H9 (cell line): ENCODE measurements around the gene MT2A. TPM values are rescaled to one million over a fixed set of nuclear protein-coding genes. Genes with fewer than 3 reads are reported as not detected.

Source experiments
- DNase-seq: peaks from one replicate; pipeline ENCODE4 v3.0.0-alpha.2; 2017
- H2AFZ ChIP-seq: one replicate; pipeline ENCODE4 v1.6.1; 2013; ENCODE audit warnings: mild to moderate bottlenecking, low read length, control low read depth, moderate library complexity
- H2AK5ac ChIP-seq: 2 replicates; pipeline ENCODE4 v1.6.1; 2013; ENCODE audit warnings: low read length, control low read depth, mixed read lengths; ENCODE audit not compliant: insufficient read length
- H2BK120ac ChIP-seq: one replicate; pipeline ENCODE4 v1.6.1; 2013; ENCODE audit warnings: low read depth, mild to moderate bottlenecking, low read length, control low read depth, inconsistent platforms; ENCODE audit not compliant: poor library complexity, severe bottlenecking
- H2BK12ac ChIP-seq: 2 replicates; pipeline ENCODE4 v1.6.1; 2013; ENCODE audit warnings: low read length, control low read depth, mixed read lengths, low read depth; ENCODE audit not compliant: insufficient read length
- H2BK15ac ChIP-seq: 2 replicates; pipeline ENCODE4 v1.6.1; 2013; ENCODE audit warnings: low read depth, low read length, control low read depth
- H2BK20ac ChIP-seq: one replicate; pipeline ENCODE4 v1.6.1; 2013; ENCODE audit warnings: low read depth, mild to moderate bottlenecking, low read length, control low read depth, inconsistent platforms; ENCODE audit not compliant: poor library complexity, severe bottlenecking
- H2BK5ac ChIP-seq: 2 replicates; pipeline ENCODE4 v1.6.1; 2013; ENCODE audit warnings: low read length, control low read depth, mixed read lengths; ENCODE audit not compliant: insufficient read length
- H3K14ac ChIP-seq: 2 replicates; pipeline ENCODE4 v1.6.1; 2013; ENCODE audit warnings: low read length, control low read depth; ENCODE audit not compliant: insufficient read depth
- H3K18ac ChIP-seq: 2 replicates; pipeline ENCODE4 v1.6.1; 2013; ENCODE audit warnings: low read depth, mild to moderate bottlenecking, mixed read lengths, low read length, control low read depth; ENCODE audit not compliant: insufficient read length
- H3K23ac ChIP-seq: 2 replicates; pipeline ENCODE4 v1.6.1; 2013; ENCODE audit warnings: low read length, control low read depth, mixed read lengths, low read depth; ENCODE audit not compliant: insufficient read length
- H3K23me2 ChIP-seq: 2 replicates; pipeline ENCODE4 v1.6.1; 2013; ENCODE audit warnings: low read depth, mild to moderate bottlenecking, mixed read lengths, low read length, control low read depth; ENCODE audit not compliant: insufficient read length, poor library complexity, severe bottlenecking
- H3K27ac ChIP-seq: 2 replicates; pipeline ENCODE4 v1.5.1; 2013; ENCODE audit warnings: low read length, control low read depth, mixed read lengths, low read depth; ENCODE audit not compliant: insufficient read length
- H3K27me3 ChIP-seq: 2 replicates; pipeline ENCODE4 v1.6.1; 2013; ENCODE audit warnings: low read length, control low read depth, inconsistent platforms; ENCODE audit not compliant: insufficient read depth
- H3K4ac ChIP-seq: 2 replicates; pipeline ENCODE4 v1.6.1; 2013; ENCODE audit warnings: low read depth, mild to moderate bottlenecking, control low read depth, inconsistent platforms, low read length, moderate library complexity
- H3K4me1 ChIP-seq: 2 replicates; pipeline ENCODE4 v1.6.1; 2013; ENCODE audit warnings: low read length, control low read depth, inconsistent platforms; ENCODE audit not compliant: insufficient read depth
- H3K4me2 ChIP-seq: 2 replicates; pipeline ENCODE4 v1.6.1; 2013; ENCODE audit warnings: low read length, control low read depth, mixed read lengths; ENCODE audit not compliant: insufficient read length, insufficient read depth
- H3K56ac ChIP-seq: 2 replicates; pipeline ENCODE4 v1.6.1; 2013; ENCODE audit warnings: low read depth, mild to moderate bottlenecking, mixed read lengths, low read length, control low read depth; ENCODE audit not compliant: insufficient read length
- H3K79me1 ChIP-seq: 2 replicates; pipeline ENCODE4 v1.6.1; 2013; ENCODE audit warnings: low read depth, mild to moderate bottlenecking, moderate library complexity, low read length, control low read depth, inconsistent platforms; ENCODE audit not compliant: insufficient read depth, poor library complexity, severe bottlenecking
- H3K79me2 ChIP-seq: 2 replicates; pipeline ENCODE4 v1.6.1; 2013; ENCODE audit warnings: low read length, control low read depth, inconsistent platforms; ENCODE audit not compliant: insufficient read depth
- H3K9ac ChIP-seq: 2 replicates; pipeline ENCODE4 v1.6.1; 2013; ENCODE audit warnings: low read length, control low read depth, mixed read lengths; ENCODE audit not compliant: insufficient read length; ENCODE audit errors: extremely low read depth
- H3K9me3 ChIP-seq: one replicate; pipeline ENCODE4 v1.6.1; 2013; ENCODE audit warnings: low read depth, low read length, inconsistent platforms; ENCODE audit not compliant: control insufficient read depth
- H3T11ph ChIP-seq: one replicate; pipeline ENCODE4 v1.6.1; 2013; ENCODE audit warnings: mild to moderate bottlenecking, low read length, control low read depth, inconsistent platforms
- H4K20me1 ChIP-seq: one replicate; pipeline ENCODE4 v1.6.1; 2013; ENCODE audit not compliant: control insufficient read depth, insufficient read length, insufficient read depth
- H4K5ac ChIP-seq: 2 replicates; pipeline ENCODE4 v1.6.1; 2013; ENCODE audit warnings: low read depth, mild to moderate bottlenecking, mixed read lengths, low read length, control low read depth; ENCODE audit not compliant: insufficient read length
- H4K8ac ChIP-seq: replicated peaks from 2 replicates; pipeline ENCODE4 v1.6.1; 2013; ENCODE audit warnings: low read length, control low read depth, mixed read lengths, low read depth; ENCODE audit not compliant: insufficient read length
- H4K91ac ChIP-seq: 2 replicates; pipeline ENCODE4 v1.6.1; 2013; ENCODE audit warnings: low read depth, mild to moderate bottlenecking, moderate library complexity, mixed read lengths, low read length, control low read depth; ENCODE audit not compliant: insufficient read length
- H3K27ac Mint-ChIP-seq, 3 experiments: 2 replicates in 2 of 3; 3 replicates in 1 of 3; pipeline ENCODE4 v1.8.0; 2020 to 2021; ENCODE audit warnings: mixed read lengths in 3 of 3, mild to moderate bottlenecking in 1 of 3, moderate library complexity in 1 of 3
- H3K27me3 Mint-ChIP-seq: 2 replicates; pipeline ENCODE4 v1.8.0; 2021; ENCODE audit warnings: low read depth, mild to moderate bottlenecking, moderate library complexity, mixed read lengths
- H3K36me3 Mint-ChIP-seq, 3 experiments: 2 replicates in 2 of 3; 3 replicates in 1 of 3; pipeline ENCODE4 v1.8.0; 2020 to 2021; ENCODE audit warnings: low read depth in 3 of 3, mixed read lengths in 3 of 3; ENCODE audit not compliant: insufficient read depth in 1 of 3
- H3K4me1 Mint-ChIP-seq, 2 experiments: 2 replicates each; pipeline ENCODE4 v1.8.0; 2020; ENCODE audit warnings: mixed read lengths in 2 of 2
- H3K4me3 Mint-ChIP-seq, 2 experiments: 2 replicates in 1 of 2; 3 replicates in 1 of 2; pipeline ENCODE4 v1.8.0; 2020 to 2021; ENCODE audit warnings: mild to moderate bottlenecking in 2 of 2, mixed read lengths in 2 of 2, moderate library complexity in 1 of 2
- H3K9me3 Mint-ChIP-seq, 2 experiments: 2 replicates in 1 of 2; 3 replicates in 1 of 2; pipeline ENCODE4 v1.8.0; 2020; ENCODE audit warnings: mild to moderate bottlenecking in 2 of 2, mixed read lengths in 2 of 2, moderate library complexity in 1 of 2
- WGBS: extraction: QIAGEN DNeasy Blood & Tissue Kit; methylation state at CpG from one replicate; pipeline ENCODE4 v1.1.7; 2013; ENCODE audit warnings: missing lambda C conversion rate, low lambda C conversion rate, mixed read lengths; ENCODE audit not compliant: insufficient read length; ENCODE audit errors: extremely low coverage; 5-methylcytosine and 5-hydroxymethylcytosine counted together
- total RNA-seq: library from RNA; stranded (reverse); gene quantifications from 2 replicates; pipeline ENCODE4 v1.2.1, GENCODE V29; 2021
- TF ChIP-seq, protein P1 (sequence below): fragments of 200-600 bp; sonication (generic); conservative IDR thresholded peaks from 3 replicates; pipeline ENCODE4 v1.8.0; 2021; ENCODE audit warnings: antibody characterized with exemption, mild to moderate bottlenecking

The MT2A gene
- total RNA-seq, 1 experiment from 2014 or later, result 63.1 TPM

DNA sequence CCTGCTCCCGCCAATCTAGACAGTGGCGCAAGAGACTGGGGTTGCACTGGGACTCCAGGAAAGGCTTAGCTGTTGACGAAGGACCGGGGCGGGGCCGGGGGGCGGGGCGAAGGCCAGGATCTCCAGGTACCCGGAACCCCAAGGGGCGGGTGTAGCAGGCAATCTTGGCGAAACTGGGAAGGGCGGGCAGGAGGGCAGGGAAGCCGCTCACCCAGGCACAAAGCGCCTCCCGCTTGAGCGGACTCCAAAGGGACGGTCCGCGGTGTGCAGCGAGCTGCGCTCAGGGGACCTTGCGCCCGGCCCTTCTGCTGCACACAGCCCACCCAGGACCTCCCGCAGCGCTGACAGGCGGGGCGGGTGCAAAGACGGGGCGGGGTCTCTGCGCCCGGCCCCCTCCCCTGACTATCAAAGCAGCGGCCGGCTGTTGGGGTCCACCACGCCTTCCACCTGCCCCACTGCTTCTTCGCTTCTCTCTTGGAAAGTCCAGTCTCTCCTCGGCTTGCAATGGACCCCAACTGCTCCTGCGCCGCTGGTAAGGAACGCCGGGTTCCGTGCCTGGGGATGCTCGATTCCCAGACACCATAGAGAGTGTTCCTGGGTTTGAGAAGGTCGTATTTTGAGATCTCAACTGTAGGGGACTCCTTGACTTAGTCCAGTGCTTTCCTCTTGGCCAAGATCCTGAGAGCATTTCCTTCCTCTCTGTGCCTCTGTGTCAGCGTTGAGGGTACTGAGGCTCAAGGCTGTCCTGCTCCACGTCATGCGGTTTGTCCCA lies 49.4 kb downstream of the MT2A start, which contains the start of gene MT1F:
TSS of gene MT1F (plus strand) at position 405 of the 772 bp plus-strand sequence. CDS start at position 505, 100 bp downstream.
- H4K5ac ChIP-seq, result no peak within 1 kb of the TSS
- no peaks in the 10 kb centered on the region for H3K36me3 Mint-ChIP-seq
- H3K23ac ChIP-seq, result no peak within 1 kb of the TSS
- no CpG with 5 or more reads among the region's 46 CpGs for WGBS
- H2BK120ac ChIP-seq, result no peak within 1 kb of the TSS
- no peak within 1 kb of the TSS for H2BK15ac ChIP-seq
- no peak within 1 kb of the TSS for H3K4ac ChIP-seq
- H4K8ac ChIP-seq, result no peak within 1 kb of the TSS
- H3K9me3 Mint-ChIP-seq, result no peaks in the 10 kb centered on the region
- H3K4me1 ChIP-seq, result peaks cover 2% of the 10 kb centered on the region; the same call in 1 of the 2 replicates
- no peak within 1 kb of the TSS for H2BK12ac ChIP-seq
- no peak within 1 kb of the TSS for H2BK20ac ChIP-seq
- TF ChIP-seq, protein P1, sequence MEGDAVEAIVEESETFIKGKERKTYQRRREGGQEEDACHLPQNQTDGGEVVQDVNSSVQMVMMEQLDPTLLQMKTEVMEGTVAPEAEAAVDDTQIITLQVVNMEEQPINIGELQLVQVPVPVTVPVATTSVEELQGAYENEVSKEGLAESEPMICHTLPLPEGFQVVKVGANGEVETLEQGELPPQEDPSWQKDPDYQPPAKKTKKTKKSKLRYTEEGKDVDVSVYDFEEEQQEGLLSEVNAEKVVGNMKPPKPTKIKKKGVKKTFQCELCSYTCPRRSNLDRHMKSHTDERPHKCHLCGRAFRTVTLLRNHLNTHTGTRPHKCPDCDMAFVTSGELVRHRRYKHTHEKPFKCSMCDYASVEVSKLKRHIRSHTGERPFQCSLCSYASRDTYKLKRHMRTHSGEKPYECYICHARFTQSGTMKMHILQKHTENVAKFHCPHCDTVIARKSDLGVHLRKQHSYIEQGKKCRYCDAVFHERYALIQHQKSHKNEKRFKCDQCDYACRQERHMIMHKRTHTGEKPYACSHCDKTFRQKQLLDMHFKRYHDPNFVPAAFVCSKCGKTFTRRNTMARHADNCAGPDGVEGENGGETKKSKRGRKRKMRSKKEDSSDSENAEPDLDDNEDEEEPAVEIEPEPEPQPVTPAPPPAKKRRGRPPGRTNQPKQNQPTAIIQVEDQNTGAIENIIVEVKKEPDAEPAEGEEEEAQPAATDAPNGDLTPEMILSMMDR, result 0 out of 3 replicates have a peak, but pooled peaks have one; percentile 11
- no peak within 1 kb of the TSS for H4K91ac ChIP-seq
- peaks cover 78% of the 10 kb centered on the region for H3K27me3 Mint-ChIP-seq
- no peaks in the 10 kb centered on the region for H3K79me1 ChIP-seq
- H3K14ac ChIP-seq, result no peak within 1 kb of the TSS
- no peak within 1 kb of the TSS for H3K56ac ChIP-seq
- no peaks in the 10 kb centered on the region for H4K20me1 ChIP-seq
- peaks cover 27% of the 10 kb centered on the region; the same call in 1 of the 2 replicates for H3K27me3 ChIP-seq
- no peak within 1 kb of the TSS for H2AK5ac ChIP-seq
- H3K9me3 ChIP-seq, result no peaks in the 10 kb centered on the region
- peak within 1 kb of the TSS in 1 of 3 experiments; percentile 70; a peak in 2 of 7 replicates for H3K27ac Mint-ChIP-seq
- H3K4me2 ChIP-seq, result peak within 1 kb of the TSS; percentile 81
- peak; percentile 96 for DNase-seq
- no peaks in the 10 kb centered on the region for H3K79me2 ChIP-seq
- peak within 1 kb of the TSS; percentile 84 to 91 for H3K4me3 Mint-ChIP-seq
- peaks cover 6% of the 10 kb centered on the region for H3K23me2 ChIP-seq
- H3T11ph ChIP-seq, result no peak within 1 kb of the TSS
- no peak within 1 kb of the TSS for H3K18ac ChIP-seq
- H3K4me1 Mint-ChIP-seq, result peaks cover 19 to 22% of the 10 kb centered on the region in 2 experiments
- no peak within 1 kb of the TSS for H2AFZ ChIP-seq
- H3K9ac ChIP-seq, result no peak within 1 kb of the TSS
- H3K27ac ChIP-seq, result no peak within 1 kb of the TSS
- no peak within 1 kb of the TSS for H2BK5ac ChIP-seq
